ENCODE measurements around the gene TNS3. TPM values are rescaled to one million over a fixed set of nuclear protein-coding genes. Genes with fewer than 3 reads are reported as not detected.

Gene TNS3
- total RNA-seq, 1 donor from 2014 or later: 92.9 TPM

DNA sequence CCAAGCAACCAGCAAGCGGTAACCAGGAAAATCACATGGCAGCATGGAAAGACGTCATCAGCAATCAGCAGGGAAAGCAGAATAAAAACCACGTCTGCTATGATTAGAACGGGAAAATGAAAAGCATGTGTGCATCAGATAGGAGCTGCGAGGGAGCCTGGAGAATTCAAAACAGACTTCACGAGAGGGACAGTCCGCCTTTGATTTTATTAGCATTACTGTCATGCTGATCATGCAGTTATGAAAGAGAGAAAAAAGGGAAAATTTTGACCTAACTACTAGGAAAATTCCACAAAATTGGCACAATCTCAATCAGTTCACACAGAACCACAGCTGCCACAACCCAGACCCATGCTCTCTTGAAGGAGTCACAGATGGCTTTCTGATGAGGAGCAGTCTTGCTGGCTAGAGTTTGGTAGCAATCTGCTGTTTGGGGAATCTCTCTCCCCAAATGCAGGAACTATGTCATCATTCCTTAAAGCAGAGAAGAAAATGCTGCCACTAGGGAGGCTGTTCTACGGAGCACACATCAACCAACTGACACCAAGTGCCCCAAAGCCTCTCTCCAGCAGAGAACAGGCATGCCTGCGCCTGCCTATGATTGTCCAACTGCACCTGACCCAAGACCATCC, 295.9 kb downstream of the TNS3 start:
- Histone ChIP-seq H3K36me3 (ENCODE audit: insufficient read depth, low read length) (peaks cover 41% of the 10 kb centered on the region), H3K4me2 (ENCODE audit: low read length) (no peak overlapping the region), H2AFZ (ENCODE audit: low read depth, low read length) (no peak overlapping the region), H3K4me3 (ENCODE audit: insufficient read depth, low read depth, low read length) (no peak overlapping the region), H4K20me1 (ENCODE audit: insufficient read depth, low read length) (peaks cover 13% of the 10 kb centered on the region), H3K79me2 (ENCODE audit: insufficient read depth, low read length) (no peaks in the 10 kb centered on the region), H3K4me1 (ENCODE audit: insufficient read depth, low read length) (peaks cover 7% of the 10 kb centered on the region), H3K27ac (ENCODE audit: low read depth, low read length) (no peak overlapping the region), H3K27me3 (ENCODE audit: insufficient read depth, low read length) (no peaks in the 10 kb centered on the region), H3K9me3 (ENCODE audit: insufficient read depth, low read depth, low read length) (no peaks in the 10 kb centered on the region), H3K9ac (ENCODE audit: low read length) (no peak overlapping the region)
- FAIRE-seq: peak; percentile 37
- H3K36me3 Mint-ChIP-seq (ENCODE audit: low read depth, unreplicated experiment): peaks cover 51% of the 10 kb centered on the region
- peak; percentile 52 for DNase-seq (ENCODE audit: low read depth)
- H3K27me3 Mint-ChIP-seq (ENCODE audit: low read depth, unreplicated experiment): no peaks in the 10 kb centered on the region
- H3K27ac Mint-ChIP-seq (ENCODE audit: unreplicated experiment): no peak overlapping the region
- peaks cover 26% of the 10 kb centered on the region for H3K4me1 Mint-ChIP-seq (ENCODE audit: low read depth, unreplicated experiment)
- TF ChIP-seq EZH2 (IDR thresholded peaks at IDR 0.05; ENCODE audit: insufficient read depth, low read length) (no peak), CTCF (IDR thresholded peaks at IDR 0.05; ENCODE audit: insufficient read depth, low read depth, low read length) (no peak)
- no peak overlapping the region for H3K4me3 Mint-ChIP-seq (ENCODE audit: unreplicated experiment)
- H3K9me3 Mint-ChIP-seq (ENCODE audit: unreplicated experiment): peaks cover 11% of the 10 kb centered on the region

DNA sequence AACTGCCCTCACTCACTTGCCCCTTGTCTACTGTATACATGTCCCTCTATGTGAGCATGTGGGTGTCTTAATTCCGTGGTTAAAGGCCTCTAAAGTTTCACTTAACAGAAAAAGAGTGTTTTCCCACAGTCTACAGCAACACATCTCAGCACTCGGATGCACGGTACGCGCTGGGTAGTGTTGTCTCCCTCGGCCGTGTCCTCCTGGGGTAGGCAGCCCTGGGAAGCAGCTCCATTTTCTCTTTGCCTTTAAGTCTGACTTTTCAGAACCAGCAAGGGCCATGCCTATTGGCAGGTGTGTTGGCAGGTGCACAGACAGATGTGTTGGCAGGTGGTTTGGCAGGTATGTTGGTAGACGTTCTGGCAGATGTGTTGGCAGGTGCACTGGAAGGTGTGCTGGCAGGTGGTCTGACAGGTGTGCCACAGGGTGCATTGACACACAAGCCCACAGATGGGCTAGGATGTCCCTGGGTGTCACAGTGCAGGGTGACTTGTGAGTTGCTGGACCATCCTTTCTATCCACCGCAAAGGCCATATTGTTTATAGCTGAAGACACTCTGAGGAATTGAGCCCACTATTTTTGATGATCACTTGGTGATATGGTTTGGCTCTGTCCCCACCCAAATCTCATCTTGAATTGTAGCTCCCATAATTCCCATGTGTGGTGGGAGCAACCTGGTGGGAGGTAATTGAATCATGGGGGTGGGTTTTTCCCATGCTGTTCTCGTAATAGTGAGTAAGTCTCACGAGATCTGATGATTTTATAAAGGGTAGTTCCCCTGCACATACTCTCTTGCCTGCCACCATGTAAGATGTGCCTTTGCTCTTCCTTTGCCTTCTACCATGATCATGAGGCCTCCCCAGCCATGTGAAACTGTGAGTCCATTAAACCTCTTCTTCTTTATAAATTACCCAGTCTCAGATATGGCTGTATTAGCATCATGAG, 296.9 kb downstream of the TNS3 start:
- H3K27ac Mint-ChIP-seq (ENCODE audit: unreplicated experiment): no peak overlapping the region
- FAIRE-seq: no peak
- Histone ChIP-seq H3K4me3 (ENCODE audit: insufficient read depth, low read depth, low read length) (no peak overlapping the region), H3K9ac (ENCODE audit: low read length) (no peak overlapping the region), H3K36me3 (ENCODE audit: insufficient read depth, low read length) (peaks cover 50% of the 10 kb centered on the region), H3K9me3 (ENCODE audit: insufficient read depth, low read depth, low read length) (no peaks in the 10 kb centered on the region), H3K4me1 (ENCODE audit: insufficient read depth, low read length) (no peaks in the 10 kb centered on the region), H4K20me1 (ENCODE audit: insufficient read depth, low read length) (peaks cover 13% of the 10 kb centered on the region), H3K27me3 (ENCODE audit: insufficient read depth, low read length) (no peaks in the 10 kb centered on the region), H3K27ac (ENCODE audit: low read depth, low read length) (no peak overlapping the region), H3K4me2 (ENCODE audit: low read length) (no peak overlapping the region), H2AFZ (ENCODE audit: low read depth, low read length) (no peak overlapping the region), H3K79me2 (ENCODE audit: insufficient read depth, low read length) (no peaks in the 10 kb centered on the region)
- peaks cover 16% of the 10 kb centered on the region for H3K4me1 Mint-ChIP-seq (ENCODE audit: low read depth, unreplicated experiment)
- no peaks in the 10 kb centered on the region for H3K27me3 Mint-ChIP-seq (ENCODE audit: low read depth, unreplicated experiment)
- DNase-seq (ENCODE audit: low read depth): no peak
- no peak for TF ChIP-seq CTCF (IDR thresholded peaks at IDR 0.05; ENCODE audit: insufficient read depth, low read depth, low read length)
- no peak overlapping the region for H3K4me3 Mint-ChIP-seq (ENCODE audit: unreplicated experiment)
- peaks cover 11% of the 10 kb centered on the region for H3K9me3 Mint-ChIP-seq (ENCODE audit: unreplicated experiment)
- peaks cover 53% of the 10 kb centered on the region for H3K36me3 Mint-ChIP-seq (ENCODE audit: low read depth, unreplicated experiment)
